Measurements from ENCODE around the gene ZNF330.

ZNF330 gene

DNA sequence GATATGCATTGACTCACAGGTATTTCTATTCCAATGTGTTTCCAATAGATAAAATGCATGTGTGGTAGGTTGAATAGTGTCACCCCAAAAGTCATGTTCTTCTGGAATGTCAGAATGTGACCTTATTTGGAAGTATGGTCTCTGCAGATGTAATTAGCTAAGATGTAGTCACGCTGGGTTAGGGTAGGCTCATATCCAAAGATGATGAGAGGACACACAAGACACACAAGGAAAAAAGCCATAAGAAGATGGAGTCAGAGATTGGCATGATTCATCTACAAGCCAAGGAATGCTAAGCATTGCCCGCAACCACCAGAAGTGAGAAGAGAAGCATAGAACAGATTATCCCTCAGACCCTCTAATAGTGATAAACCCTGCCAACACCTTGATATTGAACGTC is 17.5 kb downstream of the ZNF330 start:
- no peak for DNase-seq

DNA sequence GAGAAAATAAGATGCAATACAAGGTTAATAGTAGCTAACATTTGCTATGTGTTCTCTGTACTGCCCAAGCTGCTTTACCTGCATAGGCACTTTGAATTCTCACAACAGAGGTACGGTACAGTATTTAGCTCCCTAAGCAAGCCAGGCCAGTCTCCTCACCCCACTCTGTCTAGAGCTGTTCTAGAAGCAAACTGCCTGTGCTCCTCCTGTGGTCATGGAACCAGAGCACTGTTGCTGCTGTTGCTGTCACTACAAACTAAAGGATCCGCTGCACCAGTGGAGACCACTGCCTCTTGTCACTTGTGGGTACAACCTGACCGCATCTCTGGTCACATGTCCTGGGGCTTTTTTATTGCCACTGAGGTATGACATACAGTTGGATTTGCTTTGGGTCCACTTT is 19.6 kb downstream of the ZNF330 start:
- DNase-seq, result no peak

DNA sequence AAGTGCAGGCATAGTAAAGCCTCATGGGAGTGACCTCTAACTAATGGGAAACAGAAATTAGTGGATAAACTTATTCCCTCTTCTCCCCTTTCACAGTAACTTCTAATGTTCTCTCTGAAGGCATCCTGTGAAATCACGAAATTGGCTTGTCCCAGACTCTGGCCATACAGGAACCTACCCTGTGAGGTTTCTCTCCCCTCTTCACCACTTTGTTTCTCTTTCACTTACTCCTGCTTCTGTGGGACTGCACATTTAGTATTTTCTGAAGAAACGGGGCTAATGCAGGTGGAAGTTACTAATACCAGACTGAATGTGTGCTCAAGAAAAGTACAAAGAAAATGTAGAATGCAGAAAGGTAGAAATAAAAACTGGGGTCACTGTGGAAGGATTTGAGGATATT is 20.0 kb downstream of the ZNF330 start:
- DNase-seq, result no peak

DNA sequence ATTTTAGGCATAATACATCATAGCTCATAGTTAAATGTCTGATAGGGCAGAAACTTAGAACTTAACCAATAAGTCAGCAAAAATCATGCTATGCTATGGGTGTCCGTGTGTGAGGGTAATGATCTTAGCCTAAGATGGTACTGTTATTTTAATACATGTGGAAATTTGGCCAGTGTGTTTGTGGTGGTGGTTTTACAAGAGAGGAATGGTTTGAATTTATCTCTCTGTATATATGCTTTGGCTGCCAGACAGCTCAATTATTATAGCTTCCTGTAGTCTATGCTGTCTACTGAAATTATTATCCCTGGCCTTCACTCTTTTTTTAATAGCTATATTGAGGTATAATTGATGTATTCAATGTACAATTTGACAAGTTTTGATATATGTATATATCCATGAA is 21.3 kb downstream of the ZNF330 start:
- no peak for DNase-seq

DNA sequence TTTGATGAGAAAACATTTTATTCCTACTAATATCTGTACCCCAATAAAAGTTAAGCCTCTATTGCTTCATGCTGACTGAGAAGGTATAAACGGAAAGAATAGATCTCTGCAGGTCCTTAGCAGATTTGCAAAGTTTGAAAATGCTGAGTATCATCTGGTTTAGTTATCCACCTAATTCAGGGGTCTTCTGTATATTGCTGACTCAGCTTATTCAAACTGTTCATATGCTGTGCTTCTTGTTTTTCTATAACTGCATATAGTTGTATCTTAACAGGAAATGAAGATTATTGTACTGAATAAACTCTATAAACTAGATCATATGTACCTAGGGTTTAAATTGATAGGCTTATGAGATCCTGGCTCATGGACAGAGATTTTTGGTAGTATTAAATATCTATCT is 23.7 kb downstream of the ZNF330 start:
- DNase-seq, result no peak

- DNase-seq, result no peak
Measured at GRCh38 chr4:141246243-141246642, 25.5 kb downstream of the ZNF330 start.

DNA sequence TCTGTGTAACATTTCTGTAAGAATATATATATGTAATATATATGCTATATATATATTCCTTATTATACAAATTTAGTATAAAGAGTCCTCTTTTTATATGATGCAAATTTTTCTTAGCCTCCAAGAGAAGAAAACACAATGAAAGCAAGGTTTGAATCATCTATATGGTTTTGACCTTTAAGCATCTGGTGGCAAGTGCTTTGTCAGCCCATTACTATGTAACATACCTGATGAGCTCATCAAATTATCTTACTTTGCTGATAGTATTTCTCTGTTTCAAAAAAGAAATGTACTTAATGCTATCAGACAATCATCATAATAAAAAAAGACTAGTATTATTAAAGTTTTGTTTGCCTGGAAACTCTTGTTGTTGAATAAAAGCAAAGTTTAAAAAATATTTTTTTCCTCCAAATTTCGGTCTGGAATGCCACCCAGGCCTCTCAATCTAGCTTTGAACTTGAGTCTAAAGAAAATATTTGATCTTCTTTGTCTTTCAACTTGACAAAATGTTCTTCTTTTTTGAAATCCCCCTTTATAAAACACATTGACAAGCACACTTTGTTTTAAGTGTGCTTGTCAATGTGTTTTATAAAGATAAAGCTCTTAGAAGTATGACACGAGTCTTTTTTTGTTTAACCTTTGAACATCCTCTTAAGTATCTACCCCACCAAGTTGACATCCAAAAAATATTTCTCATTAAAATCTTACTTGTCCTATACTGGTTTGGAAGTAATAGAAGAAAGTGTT is 26.2 kb downstream of the ZNF330 start:
- DNase-seq, result no peak

GRCh38 chr4:141247430-141247780 is 26.7 kb downstream of the ZNF330 start:
- no peak for DNase-seq

- DNase-seq, result no peak
Measured at GRCh38 chr4:141248029-141248428, 27.3 kb downstream of the ZNF330 start.

DNA sequence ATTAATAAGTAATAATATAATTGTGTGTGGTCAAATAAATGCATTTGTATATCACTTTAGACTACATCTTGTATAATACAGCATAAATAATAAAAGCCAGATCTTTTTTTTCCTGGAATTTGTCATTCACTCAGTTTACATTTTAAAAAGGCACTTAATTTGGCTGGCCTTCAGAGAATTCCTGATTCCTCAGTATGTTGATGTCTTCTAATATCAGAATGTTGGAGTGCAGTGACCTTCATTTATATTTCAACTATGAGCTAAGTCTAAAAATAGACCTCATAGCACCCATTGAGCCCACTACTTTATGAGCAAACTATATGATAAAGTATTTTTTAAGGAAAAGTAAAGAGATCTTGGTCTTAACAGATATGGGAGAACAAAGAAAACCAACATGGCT is 27.8 kb downstream of the ZNF330 start:
- DNase-seq, result no peak

- no peak for DNase-seq
Measured at GRCh38 chr4:141254326-141254725, 33.6 kb downstream of the ZNF330 start.

GRCh38 chr4:141255016-141255415 is 34.3 kb downstream of the ZNF330 start:
- DNase-seq, result no peak

- no peak for DNase-seq
Measured at GRCh38 chr4:141258558-141258957, 37.9 kb downstream of the ZNF330 start.

- DNase-seq, result no peak
Measured at GRCh38 chr4:141275834-141276233, 55.1 kb downstream of the ZNF330 start.

DNA sequence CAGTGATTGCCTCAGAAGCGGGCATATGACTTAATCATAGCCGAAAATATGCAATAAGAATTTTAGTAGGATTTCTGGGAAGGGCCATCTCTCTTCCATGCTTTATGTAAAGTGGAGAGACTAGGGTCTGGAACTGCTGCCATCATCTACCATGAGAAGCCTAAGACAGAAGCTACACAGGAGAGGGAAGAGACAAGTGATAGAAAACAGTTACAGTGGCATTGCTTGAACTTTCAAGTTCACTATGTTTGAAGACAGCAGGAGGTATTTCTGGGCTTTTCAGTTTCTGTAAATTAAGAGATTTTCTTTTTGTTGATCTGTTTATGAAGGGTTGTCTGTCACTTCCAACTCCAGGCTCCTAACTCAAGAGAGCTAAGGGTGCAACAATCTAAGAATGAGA is 62.5 kb downstream of the ZNF330 start:
- DNase-seq, result no peak

GRCh38 chr4:141283563-141283962 is 62.9 kb downstream of the ZNF330 start:
- DNase-seq, result no peak

All from activated CD4-positive, alpha-beta T cell treated with anti-CD3 and anti-CD28 coated beads for 4 hours (primary cell).